Left forelimb (tissue), 1 donor: Measurements from ENCODE around the gene SEMA4B.

Source experiments
- DNase-seq: peaks from one replicate; pipeline ENCODE4 v3.0.0-alpha.2; 2018; ENCODE audit warnings: low spot score

The SEMA4B gene

GRCh38 chr15:90225504-90226234 is 24.5 kb downstream of the SEMA4B start:
- DNase-seq = no peak

- DNase-seq = no peak
Observed at GRCh38 chr15:90227336-90227735, 26.2 kb downstream of the SEMA4B start.

- DNase-seq = no peak
Observed at GRCh38 chr15:90227816-90228772, 27.0 kb downstream of the SEMA4B start.

DNA sequence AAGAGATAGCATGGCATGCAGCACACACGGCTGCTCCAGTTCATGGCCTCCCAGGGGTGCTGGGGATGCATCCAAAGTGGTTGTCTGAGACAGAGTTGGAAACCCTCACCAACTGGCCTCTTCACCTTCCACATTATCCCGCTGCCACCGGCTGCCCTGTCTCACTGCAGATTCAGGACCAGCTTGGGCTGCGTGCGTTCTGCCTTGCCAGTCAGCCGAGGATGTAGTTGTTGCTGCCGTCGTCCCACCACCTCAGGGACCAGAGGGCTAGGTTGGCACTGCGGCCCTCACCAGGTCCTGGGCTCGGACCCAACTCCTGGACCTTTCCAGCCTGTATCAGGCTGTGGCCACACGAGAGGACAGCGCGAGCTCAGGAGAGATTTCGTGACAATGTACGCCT is 27.8 kb downstream of the SEMA4B start:
- DNase-seq = no peak

DNA sequence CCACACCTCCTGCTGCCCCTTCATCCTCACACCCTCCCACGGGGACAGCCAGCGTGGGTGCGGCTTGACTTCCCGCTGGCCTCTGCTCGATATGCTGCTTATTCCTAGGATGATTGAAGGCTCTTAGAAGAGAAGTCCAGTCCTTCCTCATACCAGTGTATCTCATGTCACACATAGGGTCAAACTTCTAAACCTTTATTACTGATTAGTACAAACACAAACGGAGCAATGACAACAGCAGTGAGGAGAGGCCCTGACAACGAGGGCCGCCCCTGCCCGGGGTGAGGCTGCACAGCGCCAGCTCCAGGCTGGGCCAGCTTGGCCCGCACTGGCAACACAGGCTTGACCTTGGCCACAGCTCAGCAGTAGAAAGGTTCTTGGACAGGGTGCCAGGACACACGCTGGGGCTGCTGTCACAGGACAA is 29.0 kb downstream of the SEMA4B start:
- DNase-seq = no peak

DNA sequence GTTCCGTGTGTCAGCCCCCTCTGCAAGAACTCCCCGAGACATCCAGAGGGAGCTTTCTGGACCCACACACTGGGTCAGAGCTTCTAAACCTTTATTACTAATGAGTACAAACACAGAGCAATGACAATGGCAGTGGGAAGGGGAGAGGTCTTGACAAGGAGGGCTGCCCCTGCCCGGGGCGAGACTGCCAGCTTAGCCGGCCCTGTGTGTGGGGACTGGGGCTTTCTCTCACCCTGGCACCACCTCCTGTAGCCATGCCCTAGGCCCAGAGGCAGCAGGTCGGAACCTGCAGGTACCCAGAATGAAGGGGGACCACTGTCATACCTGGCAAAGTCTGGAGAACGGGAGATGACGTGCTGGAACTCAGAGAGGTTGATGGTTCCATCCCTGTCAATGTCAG is 29.5 kb downstream of the SEMA4B start:
- DNase-seq = no peak

DNA sequence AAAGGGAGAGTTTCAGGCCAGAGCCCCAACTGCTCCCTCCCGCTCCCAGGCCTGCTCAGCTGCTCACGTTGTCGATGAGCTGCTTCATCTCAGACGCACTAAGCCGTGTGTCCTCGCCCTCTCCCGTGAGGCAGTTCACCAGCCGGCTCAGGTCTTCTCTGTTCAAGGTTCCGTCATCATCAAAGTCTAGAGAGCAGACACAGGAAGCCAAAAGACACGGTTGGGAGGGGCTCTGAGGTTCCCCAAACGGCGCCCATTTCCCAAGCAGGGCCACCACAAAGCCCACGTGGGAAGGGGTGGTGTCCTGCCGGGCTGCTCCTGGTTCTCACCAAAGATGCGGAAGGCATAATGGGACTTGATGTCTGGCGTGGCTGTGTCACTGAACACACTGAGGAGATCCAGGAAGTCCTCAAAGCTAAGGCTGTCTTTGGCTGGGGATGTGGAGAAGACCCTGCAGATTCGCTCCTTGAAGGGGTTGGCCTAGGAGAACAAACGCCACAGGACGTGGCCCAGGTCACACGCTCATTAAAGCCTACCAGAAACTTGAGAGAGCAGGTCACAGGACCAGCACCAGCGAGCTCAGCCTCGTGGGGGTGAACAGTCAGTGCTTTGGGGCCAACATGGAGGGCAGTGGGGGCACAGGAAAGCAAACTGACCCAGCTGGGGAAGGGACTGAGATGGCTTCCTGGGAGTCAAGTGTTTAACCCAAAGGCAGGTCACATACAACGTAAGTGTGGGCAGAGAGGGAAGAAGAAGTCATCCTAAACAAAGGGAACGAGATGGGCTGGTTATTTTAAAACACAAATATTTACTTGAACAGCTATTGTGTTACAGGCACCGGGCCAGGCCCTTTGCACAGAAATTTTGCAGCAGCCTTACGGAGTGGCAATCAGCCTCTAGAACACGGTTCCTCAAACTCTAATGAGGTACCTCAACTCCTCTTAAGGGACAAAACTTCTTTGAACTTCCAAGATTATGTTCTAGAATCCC is 30.2 kb downstream of the SEMA4B start:
- DNase-seq = no peak

- no peak for DNase-seq
Observed at GRCh38 chr15:90232196-90232595, 31.1 kb downstream of the SEMA4B start.

GRCh38 chr15:90232941-90233386 is 31.8 kb downstream of the SEMA4B start:
- no peak for DNase-seq

DNA sequence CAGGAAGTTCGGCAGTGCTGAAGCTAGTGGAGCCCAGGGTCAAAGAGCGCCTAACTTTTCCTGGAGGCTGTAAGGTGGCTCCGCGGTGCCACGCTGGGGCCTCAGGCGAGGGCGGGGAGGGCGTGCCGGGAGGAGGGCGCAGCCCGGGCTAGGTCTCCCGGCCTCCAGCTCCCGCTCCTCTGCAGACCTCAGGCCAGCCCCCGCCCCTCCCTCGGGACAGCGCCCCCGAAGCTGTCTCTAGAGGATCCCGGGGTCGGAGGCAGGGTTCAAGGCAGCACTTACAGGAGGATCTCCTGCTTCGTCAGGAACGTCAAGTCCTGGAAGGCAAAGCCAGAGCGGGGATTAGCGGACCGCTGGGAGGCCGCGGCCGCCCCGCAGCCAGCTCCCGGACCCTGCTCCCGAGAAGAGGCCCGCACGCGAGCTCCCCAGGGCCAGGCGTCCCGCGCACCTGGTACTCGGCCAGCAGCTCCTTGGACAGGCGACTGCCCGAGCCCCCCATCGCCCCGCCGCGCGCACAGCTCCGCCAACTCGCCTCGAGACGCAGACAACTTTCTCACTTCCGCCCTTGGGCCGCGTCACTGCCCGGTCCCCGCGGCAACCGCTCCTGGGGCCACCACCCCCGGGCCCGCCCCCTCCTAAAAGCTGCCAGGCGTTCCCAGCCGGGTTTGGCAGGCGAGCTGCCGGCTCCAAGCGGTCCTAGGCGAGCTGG is 32.4 kb downstream of the SEMA4B start, which contains the start of gene CIB1:
TSS of gene CIB1 (minus strand) at position 555 of the 709 bp plus-strand sequence. CDS start at position 499, 56 bp downstream.
- peak; percentile 99 for DNase-seq

DNA sequence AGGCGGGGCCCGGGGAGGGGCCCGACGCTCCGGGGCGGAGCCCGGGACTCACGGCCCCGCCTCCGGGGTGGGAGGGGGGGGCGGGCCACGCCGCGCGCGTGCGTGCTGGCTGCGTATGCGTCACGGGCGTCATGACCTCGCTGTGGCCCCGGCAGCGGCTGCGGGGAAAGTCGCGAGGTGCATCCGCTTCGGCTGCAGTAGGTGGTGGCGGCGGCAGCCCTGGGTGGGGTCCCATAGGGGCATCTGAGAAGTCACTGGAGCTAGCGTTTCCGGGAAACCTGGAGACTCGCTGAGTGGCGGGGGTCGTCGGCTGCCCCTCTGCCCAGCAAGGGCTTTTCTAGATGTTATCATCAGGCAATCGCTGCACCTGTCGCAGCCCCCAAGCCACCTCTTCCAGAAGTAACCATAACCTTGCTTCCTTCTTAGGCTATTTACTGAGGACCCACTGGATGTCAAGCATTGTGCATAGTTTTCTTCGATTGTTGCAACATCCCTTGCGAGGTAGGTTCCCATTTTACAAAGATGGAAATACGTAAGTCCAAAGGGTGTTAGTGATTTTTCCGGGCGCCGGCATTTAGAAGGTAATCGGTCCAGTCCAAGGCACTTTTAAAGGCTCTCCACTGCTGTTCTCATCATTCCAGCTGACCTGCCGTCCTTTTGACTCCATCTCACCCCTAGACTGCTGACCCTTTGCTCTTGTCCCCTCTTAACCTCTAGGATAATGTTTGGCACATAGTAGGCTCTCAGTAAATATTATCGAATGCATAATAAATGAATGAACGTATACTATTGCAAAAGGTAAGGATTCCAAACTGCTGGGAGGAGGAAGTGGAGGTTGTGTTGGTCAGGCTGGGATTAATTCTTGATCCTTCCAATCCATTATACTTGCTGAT is 33.2 kb downstream of the SEMA4B start, which contains the start of gene GDPGP1:
TSS of gene GDPGP1 (plus strand) at position 114 of the 893 bp plus-strand sequence. CDS start 6,700 bp downstream, outside the sequence.
- no peak for DNase-seq

DNA sequence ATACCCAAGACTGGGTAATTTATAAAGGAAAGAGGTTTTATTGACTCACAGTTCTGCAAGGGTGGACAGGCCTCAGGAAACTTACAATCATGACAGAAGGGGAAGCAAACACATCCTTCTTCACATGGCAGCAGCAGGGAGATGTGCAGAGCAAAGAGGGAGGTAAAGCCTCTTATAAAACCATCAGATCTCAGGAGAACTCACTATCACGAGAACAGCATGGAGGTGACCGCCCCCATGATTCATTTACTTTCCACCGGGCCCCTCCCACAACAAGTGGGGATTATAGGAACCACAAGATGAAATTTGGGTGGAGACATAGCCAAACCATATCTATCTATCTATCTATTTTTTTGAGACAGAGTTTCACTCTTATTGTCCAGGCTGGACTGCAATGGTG is 38.2 kb downstream of the SEMA4B start:
- no peak for DNase-seq

GRCh38 chr15:90240856-90241255 is 39.7 kb downstream of the SEMA4B start:
- DNase-seq = no peak

GRCh38 chr15:90241343-90242192 is 40.4 kb downstream of the SEMA4B start:
- no peak for DNase-seq

DNA sequence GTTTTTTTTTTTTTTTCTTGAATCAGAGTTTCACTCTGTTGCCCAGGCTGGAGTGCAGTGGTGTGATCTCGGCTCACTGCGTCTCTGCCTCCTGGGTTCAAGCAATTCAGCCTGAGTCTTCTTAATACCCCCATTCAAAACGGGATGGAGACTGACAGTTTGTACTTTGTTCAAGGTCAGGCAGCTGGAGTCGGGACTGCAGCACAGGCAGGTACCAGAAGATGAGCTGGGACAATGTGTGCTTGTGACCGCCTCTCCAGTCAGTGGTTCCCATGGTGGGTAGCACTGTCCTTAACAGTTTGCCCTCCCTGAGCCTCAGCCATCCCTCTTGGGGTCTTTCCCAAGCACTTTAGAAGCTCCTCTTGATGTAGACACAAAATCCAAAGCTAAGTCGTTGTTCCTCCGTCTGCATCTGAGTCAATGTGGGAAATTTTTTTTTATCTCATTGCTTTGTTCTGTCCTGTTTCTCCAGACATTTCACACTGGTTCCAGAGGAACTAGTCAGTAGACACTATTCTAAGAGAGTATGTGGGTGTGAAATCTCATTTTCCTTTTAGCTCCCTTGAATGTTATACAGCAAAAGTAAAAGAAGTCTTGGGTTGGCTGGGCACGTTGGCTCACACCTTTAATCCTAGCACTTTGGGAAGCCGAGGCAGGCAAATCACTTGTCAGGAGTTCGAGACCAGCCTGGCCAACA is 43.0 kb downstream of the SEMA4B start:
- no peak for DNase-seq

DNA sequence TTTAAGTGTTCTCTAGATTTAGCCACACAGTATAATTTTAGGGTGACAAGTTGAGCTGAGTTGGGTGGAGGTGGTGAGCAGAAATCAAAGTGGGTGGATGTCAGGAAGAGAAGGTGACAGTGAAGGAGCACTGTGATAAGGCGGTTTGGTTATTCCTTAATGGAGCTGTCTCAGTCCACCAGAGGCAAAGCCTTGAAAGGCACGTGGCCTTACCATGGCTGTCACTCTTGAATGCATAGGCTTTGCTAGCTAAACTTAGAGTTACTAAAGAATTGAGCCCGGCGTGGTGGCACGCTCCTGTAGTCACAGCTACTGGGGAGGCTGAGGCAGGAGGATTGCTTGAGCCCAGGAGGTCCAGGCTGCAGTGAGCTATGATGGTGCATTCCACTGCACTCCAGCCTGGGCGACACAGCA is 47.7 kb downstream of the SEMA4B start:
- no peak for DNase-seq

DNA sequence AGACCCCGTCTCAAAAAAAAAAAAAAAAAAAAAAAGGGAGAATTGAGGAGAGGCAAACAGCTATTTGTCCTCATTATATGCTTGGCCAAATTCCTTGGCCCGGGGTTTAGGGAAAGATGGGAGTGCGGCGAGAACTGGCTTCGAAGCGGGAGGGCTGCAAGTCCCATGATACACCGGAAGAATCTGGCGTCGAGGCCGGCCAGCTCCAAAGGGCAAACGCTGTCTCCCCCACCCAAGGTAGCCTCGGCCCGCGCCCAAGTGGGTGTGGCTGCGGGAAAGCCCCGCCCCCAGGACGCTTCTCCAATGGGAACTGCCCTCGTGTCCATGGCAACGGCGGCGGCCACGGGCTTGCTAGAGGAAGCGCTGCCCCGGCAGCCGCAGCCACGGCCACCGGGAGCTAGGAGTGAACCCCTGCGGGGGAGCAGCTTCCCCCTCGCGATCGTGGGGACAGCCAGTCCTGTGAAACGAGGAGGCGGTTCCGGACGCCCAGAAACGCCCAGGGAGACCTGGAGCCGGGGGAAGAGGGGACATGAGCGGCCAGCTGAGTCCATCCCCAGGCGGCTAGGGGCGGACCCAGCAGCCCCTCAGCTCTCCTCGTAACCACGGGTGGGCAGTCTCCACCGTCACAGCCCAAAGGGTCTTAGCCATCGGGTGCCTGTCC is 48.2 kb downstream of the SEMA4B start, which contains the start of gene TTLL13:
TSS of gene TTLL13 (plus strand) at position 354 of the 661 bp plus-strand sequence. CDS start 1,075 bp downstream, outside the sequence.
- DNase-seq = peak; percentile 89
